Measurements from ENCODE around the gene CLIP1.
"Not testable (repeated sequence)": the region's sequence is repeated elsewhere in the genome, so short reads cannot be mapped to it uniquely, and the experiment has no call there.

CLIP1 gene

DNA sequence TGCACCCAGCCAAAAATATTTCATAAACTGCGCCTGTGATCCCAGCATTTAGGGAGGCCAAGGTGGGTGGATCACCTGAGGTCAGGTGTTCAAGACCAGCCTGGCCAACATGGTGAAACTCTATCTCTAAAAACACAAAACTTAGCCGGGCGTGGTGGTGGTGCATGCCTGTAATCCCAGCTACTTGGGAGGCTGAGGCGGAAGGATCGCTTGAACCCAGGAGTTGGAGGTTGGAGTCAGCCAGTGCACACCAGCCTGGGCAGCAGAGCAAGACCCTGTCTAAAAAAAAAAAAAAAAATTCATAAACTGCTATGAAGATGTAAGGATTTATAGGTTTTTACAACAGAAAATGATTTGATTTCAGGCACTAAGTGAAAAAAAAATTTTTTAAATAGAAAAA is 6.6 kb upstream of the CLIP1 start:
- DNase-seq = not testable (repeated sequence)

GRCh38 chr12:122427403-122427802 is 4.9 kb upstream of the CLIP1 start:
- no peak for DNase-seq

GRCh38 chr12:122423258-122424165 is 1.0 kb upstream of the CLIP1 start:
- DNase-seq = no peak

GRCh38 chr12:122422730-122423257 is 325 bp upstream of the CLIP1 start:
- peak; percentile 39 for DNase-seq

DNA sequence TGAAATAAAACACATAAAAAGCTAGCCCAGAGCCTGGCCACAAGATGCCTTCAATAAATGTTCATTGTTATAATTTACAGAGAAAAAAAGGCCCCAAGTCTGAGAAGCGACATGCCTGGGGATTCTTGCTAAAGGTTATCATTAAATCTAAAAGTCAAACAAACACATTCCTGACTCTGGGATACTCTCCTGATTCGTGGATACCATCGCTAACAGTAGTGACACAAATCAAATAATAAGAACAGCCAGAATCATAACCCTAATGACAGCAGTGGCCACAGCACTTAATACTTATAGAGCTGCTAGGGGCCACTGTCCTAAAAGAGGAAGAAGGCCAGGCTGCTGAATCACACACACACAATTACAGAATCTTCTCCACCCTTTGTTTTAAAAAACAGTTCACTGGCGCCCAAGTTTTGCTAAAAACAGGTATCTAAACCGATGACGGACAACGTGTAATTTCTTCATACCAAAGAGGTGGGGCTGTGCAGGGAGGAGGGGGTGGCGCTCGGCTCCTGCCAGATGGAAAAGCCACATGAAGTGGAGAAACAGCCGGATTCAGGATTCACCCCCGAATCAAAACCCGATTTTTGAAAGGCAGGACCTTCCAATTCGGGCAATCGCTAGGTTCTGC is 1.2 kb downstream of the CLIP1 start:
- no peak for DNase-seq

DNA sequence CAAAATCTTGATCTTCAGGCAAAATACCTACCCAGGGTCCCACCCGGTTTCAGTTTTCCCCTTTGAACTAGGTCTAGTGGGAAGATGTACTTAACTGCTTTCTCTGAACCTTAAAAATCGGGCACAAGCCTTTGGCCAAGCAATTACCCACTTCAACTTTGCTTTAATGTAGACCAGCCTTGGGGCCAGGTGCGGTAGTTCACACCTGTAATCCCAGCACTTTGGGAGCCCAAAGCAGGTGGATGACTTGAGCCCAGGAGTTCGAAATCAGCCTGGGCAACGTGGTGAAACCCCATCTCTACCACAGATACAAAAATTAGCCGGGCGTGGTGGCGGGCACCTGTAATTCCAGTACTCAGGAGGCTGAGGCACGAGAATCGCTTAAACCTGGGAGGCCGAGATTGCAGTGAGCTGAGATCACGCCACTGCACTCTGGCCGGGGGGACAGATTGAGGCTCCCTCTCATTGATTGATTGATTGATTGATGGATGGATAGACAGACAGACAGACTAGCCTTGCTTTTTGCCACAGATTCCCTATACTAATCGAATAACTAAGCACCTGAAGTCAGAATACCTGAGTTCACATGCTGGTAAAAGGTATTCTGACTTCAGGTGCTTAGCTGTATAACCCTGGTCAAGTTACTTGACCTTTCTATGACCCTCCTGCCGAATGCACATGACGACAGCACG is 1.9 kb downstream of the CLIP1 start:
- DNase-seq = no peak

- DNase-seq = not testable (repeated sequence)
Observed at GRCh38 chr12:122419094-122419493, 3.4 kb downstream of the CLIP1 start.

DNA sequence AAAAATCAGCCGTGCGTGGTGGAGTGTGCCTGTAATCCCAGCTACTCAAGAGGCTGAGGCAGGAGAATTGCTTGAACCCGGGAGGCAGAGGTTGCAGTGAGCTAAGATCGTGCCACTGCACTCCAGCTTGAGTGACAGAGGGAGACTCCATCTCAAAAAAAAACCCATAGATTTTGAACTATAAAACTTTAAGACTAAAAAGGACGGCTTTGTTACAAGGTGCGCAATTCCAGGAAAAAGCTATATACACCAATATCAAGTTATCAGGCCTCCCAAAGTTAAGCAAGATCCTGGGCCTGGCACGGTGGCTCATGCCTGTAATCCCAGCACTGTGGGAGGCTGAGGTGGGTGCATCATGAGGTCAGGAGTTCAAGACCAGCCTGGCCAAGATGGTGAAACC is 6.8 kb downstream of the CLIP1 start:
- DNase-seq = not testable (repeated sequence)

DNA sequence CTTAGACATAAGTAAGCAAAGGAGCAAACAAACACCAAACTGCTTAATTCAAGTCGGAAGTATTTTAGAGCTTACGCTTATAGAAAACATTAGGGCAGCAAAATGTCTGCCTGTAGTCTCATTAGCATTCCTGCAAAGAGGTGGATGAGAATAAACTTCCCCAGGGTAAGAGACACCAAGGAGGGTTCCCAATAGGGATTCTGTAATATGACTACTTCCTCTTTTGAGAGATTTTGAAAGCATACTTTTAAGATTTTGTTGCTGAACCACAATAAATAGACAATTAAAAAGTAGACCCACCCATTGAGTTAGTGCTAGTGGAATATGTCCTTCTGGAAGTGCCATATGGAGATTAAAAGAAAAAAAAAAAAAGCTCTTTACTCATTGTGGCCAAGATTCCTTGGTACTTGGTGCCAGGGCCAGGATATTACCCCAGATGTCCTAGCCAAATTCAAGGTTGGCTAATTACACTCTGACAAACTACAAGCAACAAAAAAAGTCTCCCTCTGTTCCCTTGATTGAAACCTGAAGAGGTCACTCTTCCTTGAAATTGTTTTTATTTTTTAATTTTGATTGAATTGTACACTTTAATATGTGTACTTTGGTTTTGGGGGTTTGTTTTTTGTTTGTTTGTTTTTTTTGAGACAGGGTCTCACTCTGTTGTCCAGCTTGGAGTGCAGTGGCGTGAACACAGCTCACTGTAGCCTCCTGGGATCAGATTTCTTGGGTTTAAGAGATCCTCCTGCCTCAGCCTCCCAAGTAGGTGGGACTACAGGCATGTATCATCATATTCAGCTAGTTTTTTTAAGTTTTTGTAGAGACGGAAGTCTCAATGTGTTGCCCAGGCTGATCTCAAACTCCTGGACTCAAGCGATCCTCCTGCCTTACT is 8.7 kb downstream of the CLIP1 start:
- DNase-seq = no peak

DNA sequence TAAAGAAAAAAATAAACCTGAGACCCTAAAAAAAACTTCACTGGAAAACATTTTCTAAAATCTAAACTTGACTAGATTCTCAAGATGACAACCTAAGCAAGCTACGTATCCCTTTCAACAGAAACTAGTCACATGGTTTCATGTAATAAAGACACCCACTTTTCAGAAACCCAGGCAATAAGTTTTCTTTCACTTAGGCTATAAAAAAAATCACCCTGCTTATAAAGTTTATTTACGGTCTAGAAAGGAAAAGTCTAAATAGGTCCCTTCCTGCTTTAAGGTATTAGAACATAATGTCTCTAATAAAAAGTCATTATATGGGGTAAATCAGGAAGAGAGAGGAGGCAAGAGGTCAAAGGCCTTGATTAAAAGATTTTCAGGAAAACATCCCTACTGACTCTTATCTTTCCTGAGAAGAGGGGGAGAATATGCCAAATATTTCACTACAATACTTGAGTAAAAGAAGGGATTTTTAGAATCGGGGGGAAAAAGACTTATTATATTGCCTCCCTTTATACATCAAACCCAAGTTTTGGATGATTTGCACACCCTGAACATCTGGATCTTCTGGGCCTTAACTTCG is 9.5 kb downstream of the CLIP1 start:
- no peak for DNase-seq

GRCh38 chr12:122411537-122411936 is 10.9 kb downstream of the CLIP1 start:
- DNase-seq = no peak

GRCh38 chr12:122407208-122407607 is 15.3 kb downstream of the CLIP1 start:
- no peak for DNase-seq

DNA sequence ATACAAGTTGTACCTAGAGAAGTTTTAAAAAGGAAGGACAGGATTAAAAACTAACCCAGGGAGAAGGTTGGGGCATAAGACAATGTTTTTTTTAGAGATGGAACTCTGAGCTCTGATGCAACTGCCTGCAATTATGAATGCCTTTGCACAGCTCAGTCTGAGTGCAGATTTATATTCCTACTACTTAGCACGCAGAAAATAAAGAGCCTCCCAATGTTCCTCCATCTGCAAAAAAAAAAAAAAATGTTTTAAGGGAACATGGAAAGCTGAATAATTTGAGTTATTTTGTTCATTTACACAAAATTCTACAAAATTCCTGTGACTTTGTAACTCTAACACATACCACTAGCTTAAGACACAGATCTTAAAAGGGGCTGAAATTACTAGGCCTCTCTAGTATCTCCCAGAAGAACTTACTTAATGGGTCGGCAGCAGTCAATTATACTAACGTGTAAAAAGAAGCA is 15.7 kb downstream of the CLIP1 start:
- DNase-seq = no peak

DNA sequence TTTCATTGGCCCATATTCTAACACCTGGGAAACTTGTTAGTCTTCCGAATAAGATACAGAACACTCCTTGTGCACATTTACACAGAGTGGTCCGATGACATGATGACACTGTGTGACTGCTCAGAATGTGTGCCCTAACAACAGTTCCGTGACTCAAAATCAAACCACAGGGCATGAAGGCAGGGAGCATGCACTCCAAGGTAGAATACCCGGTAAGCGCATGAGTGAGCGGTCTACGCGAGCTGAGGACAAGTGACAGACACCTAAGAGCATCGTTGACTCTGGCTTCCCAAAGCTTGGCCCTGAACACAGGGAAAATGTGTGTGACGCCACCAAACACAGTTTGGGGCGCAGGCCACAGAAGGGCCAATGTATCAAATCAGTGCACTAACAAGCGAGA is 18.6 kb downstream of the CLIP1 start:
- DNase-seq = no peak

DNA sequence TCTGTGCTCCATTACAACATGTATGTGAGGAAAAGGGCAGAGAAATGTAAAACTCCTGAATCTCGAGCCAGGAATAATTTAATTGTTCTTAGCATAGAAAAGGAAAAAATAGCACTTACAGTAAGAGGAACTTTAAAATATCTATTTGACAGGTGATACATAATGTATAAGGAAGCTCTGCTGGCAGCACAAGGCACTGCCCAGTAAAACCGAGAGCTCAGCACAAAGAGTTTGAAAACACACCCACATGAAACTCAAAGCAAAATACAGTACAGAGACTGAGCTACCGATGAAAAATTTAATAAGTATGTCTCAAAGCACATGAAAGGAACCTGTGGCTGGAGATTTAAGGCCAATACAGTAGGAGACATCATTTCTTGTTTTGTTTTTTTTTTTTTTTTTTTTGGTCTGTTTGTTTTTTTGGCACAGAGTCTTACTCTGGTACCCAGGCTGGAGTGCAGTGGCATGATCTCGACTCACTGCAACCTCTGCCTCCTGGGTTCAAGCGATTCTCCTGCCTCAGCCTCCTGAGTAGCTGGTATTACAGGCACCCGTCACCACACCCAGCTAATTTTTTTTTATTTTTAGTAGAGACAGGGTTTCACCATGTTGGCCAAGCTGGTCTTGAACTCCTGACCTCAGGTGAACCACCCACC is 19.2 kb downstream of the CLIP1 start:
- DNase-seq = no peak

DNA sequence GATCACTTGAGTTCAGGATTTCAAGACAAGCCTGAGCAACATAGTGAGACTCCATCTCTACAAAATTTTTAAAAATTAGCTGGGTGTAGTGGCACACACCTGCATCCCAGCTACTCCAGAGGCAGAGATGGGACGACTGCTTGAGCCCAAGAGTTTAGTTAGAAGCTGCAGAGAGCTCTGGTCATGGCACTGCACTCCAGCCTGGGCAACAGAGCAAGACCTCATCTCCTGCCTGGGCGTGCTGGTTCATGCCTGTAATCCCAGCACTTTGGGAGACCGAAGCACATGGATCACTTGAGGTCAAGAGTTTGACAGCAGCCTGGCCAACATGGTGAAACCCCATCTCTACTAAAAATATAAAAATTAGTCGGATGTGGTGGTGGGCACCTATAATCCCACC is 20.2 kb downstream of the CLIP1 start:
- DNase-seq = no peak

DNA sequence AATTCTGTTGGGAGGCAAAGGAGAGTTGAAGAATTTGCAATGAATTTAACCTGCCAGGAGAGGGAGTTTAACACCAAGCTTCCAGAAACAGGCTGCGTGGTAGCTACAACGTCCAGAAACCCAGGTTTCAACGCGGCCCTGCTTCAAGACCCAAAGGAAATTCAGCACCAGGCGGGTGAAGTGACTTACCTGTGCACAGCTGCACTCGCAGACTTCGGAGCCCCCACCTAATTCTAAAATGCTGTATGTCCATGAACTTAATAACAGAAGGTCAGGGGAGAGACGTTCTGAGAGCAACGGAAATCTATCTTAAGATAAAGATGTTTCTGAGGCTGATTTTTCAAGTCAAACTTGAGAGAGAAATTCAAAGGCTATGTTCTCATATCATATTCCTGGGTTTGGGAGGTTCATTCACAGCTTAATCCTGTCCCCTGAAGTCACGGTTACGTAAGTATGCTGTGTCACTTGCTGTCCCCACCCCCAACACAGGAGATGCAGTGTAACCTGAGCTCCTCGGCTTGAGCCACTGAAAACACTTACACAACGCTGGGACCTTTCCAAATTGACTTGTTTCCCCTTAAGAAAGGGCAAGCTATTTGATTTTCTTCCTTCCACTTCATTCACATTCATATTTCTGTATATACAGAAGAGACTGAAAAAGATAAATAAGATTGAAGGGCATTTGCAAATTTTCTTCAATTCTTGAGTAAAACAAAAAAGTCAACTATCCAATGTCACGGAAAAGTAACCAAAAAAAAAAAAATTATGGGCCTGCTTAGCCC is 22.7 kb downstream of the CLIP1 start:
- peak; percentile 40 for DNase-seq

DNA sequence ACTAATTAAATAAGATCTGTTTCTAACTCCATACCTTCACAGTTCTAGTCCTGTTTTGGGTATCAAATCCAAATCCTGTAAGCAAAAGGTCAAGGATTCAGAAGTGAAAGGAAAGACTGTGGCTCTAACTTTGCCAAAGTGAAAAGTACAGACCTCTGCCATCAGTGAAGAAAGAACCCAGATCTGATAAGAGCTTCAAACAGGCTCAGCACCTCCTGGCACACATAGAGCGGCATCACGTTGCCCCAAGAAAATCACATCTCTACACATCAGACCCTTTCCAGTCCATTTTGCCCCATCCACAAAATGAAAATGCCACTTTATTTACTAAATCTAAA is 23.2 kb downstream of the CLIP1 start:
- DNase-seq = no peak

DNA sequence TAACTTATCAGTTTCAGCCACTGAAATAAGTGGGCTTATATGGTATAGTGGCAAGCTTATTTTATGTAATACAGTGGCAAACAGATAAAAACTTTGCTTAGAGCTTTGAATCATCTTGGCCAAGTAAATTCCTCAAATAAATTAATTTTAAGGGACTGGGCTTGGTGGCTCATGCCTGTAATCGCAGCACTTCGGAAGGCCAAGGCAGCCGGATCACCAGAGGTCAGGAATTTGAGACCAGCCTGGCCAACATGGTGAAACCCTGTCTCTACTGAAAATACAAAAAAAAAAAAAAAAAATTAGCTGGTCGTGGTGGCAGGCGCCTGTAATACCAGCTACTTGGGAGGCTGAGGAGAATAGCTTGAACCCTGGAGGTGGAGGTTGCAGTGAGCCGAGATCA is 24.5 kb downstream of the CLIP1 start:
- not testable (repeated sequence) for DNase-seq

GRCh38 chr12:122395319-122395718 is 27.1 kb downstream of the CLIP1 start:
- DNase-seq = no peak

Data from activated CD4-positive, CD25-positive, alpha-beta regulatory T cell treated with anti-CD3 and anti-CD28 coated beads, Interleukin-2, amount 50 U/mL, for 72 hours (primary cell).